BLaER1 treated with 17β-estradiol and CSF1 and Interleukin-3, amounts not matched to agents 10 nM and 100 nM (cell line): Measurements from ENCODE around the gene SLC25A11.

ENCODE experiments used
- H3K27ac ChIP-seq, 11 experiments: shearing (Covaris generic); formaldehyde crosslinking; 2 replicates each; pipeline ENCODE4 v1.8.1; 2022
- H3K27me3 ChIP-seq, 11 experiments: shearing (Covaris generic); formaldehyde crosslinking; 2 replicates each; pipeline ENCODE4 v1.8.1; 2022
- H3K36me3 ChIP-seq, 11 experiments: shearing (Covaris generic); formaldehyde crosslinking; 2 replicates each; pipeline ENCODE4 v1.8.1; 2022
- H3K4me1 ChIP-seq, 10 experiments: shearing (Covaris generic); formaldehyde crosslinking; 2 replicates each; pipeline ENCODE4 v1.8.1; 2022
- H3K4me2 ChIP-seq, 11 experiments: shearing (Covaris generic); formaldehyde crosslinking; 2 replicates each; pipeline ENCODE4 v1.8.1; 2022
- H3K4me3 ChIP-seq, 10 experiments: shearing (Covaris generic); formaldehyde crosslinking; 2 replicates each; pipeline ENCODE4 v1.8.1; 2022
- H3K9ac ChIP-seq, 11 experiments: shearing (Covaris generic); formaldehyde crosslinking; 2 replicates each; pipeline ENCODE4 v1.8.1; 2022
- H3K9me3 ChIP-seq, 11 experiments: shearing (Covaris generic); formaldehyde crosslinking; replicated peaks in 1 of 11; 2 replicates each; pipeline ENCODE4 v1.8.1; 2022
- H4K20me1 ChIP-seq, 11 experiments: shearing (Covaris generic); formaldehyde crosslinking; 2 replicates each; pipeline ENCODE4 v1.8.1; 2022
- Cebpa-rat ChIP-seq, 11 experiments: shearing (Covaris generic); IDR thresholded peaks; 2 replicates each; pipeline ENCODE4 v1.8.1; 2022

SLC25A11 gene

GRCh38 chr17:4956493-4957061 is 16.7 kb upstream of the SLC25A11 start:
- H3K27me3 ChIP-seq = no peaks in the 10 kb centered on the region
- no peak for TF ChIP-seq Cebpa-rat (IDR thresholded peaks at IDR 0.05)
- peaks cover 32 to 74% (median 57%) of the 10 kb centered on the region in 10 experiments for H3K4me1 ChIP-seq
- H3K9me3 ChIP-seq = no peaks in the 10 kb centered on the region
- no peak overlapping the region for H3K4me3 ChIP-seq
- peaks cover 19 to 47% (median 38%) of the 10 kb centered on the region in 11 experiments for H3K36me3 ChIP-seq
- H3K4me2 ChIP-seq = peak overlapping the region in 2 of 11 experiments; percentile 6 to 21; a peak in 2 of 22 replicates
- no peak overlapping the region for H3K27ac ChIP-seq
- no peak overlapping the region for H3K9ac ChIP-seq
- H4K20me1 ChIP-seq = no peaks in the 10 kb centered on the region

- Histone ChIP-seq H3K27me3 (no peaks in the 10 kb centered on the region), H4K20me1 (no peaks in the 10 kb centered on the region), H3K9me3 (no peaks in the 10 kb centered on the region), H3K9ac (no peak overlapping the region), H3K4me2 (no peak overlapping the region), H3K27ac (no peak overlapping the region), H3K36me3 (peaks cover 11 to 39% (median 26%) of the 10 kb centered on the region in 11 experiments), H3K4me3 (no peak overlapping the region), H3K4me1 (peaks cover 43 to 80% (median 61%) of the 10 kb centered on the region in 10 experiments)
- TF ChIP-seq Cebpa-rat (IDR thresholded peaks at IDR 0.05) = no peak
Observed at GRCh38 chr17:4955091-4955490, 15.2 kb upstream of the SLC25A11 start.

DNA sequence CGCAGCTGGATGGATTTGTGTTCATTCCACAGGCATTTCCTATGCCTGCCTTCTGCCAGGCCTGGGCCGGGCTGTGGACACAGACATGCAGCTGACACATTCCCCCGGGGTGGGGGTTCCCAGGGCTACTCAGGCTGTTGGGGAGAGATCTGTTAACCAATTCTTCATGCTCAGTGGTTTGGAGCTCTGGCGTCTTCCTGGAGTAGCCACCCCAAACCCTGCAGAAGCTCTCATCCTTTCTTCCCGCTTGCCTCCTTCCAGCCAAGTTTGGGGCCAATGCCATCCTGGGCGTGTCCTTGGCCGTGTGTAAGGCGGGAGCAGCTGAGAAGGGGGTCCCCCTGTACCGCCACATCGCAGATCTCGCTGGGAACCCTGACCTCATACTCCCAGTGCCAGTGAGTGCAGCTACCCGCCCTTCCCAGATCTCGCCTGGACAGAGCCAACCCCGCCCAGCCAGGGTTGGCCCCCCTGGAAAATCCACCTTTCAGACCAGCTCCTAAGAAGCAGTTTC is 13.7 kb upstream of the SLC25A11 start:
- peak overlapping the region in 4 of 11 experiments; percentile 13 to 47 (median 24); a peak in 10 of 22 replicates for H3K9ac ChIP-seq

GRCh38 chr17:4951486-4951885 is 11.6 kb upstream of the SLC25A11 start:
- Histone ChIP-seq H3K4me1 (peaks cover 39 to 48% (median 46%) of the 10 kb centered on the region in 10 experiments), H3K4me3 (peak overlapping the region in 9 of 10 experiments; percentile 56 to 100 (median 95); a peak in 17 of 20 replicates), H3K27me3 (no peaks in the 10 kb centered on the region), H4K20me1 (peaks cover 7 to 18% (median 16%) of the 10 kb centered on the region in 11 experiments), H3K36me3 (peaks cover 7 to 22% (median 13%) of the 10 kb centered on the region in 11 experiments), H3K27ac (peak overlapping the region in 10 of 11 experiments; percentile 93 to 99 (median 98); a peak in 18 of 22 replicates), H3K4me2 (peak overlapping the region; percentile 92 to 100 (median 98)), H3K9ac (peak overlapping the region; percentile 85 to 100 (median 99); a peak in 20 of 22 replicates), H3K9me3 (no peaks in the 10 kb centered on the region)
- no peak for TF ChIP-seq Cebpa-rat (IDR thresholded peaks at IDR 0.05)

More for the DNA sequence above, 13.7 kb upstream of the SLC25A11 start:
- Histone ChIP-seq H3K36me3 (peaks cover 0 to 23% (median 13%) of the 10 kb centered on the region in 11 experiments; a peak in 14 of 22 replicates), H3K9me3 (no peaks in the 10 kb centered on the region), H3K4me2 (peak overlapping the region; percentile 47 to 100 (median 75)), H4K20me1 (no peaks in the 10 kb centered on the region), H3K27me3 (no peaks in the 10 kb centered on the region), H3K4me3 (no peak overlapping the region), H3K27ac (peak overlapping the region in 7 of 11 experiments; percentile 2 to 55 (median 20); a peak in 7 of 22 replicates), H3K4me1 (peaks cover 41 to 65% (median 51%) of the 10 kb centered on the region in 10 experiments)
- TF ChIP-seq Cebpa-rat (IDR thresholded peaks at IDR 0.05) = no peak

DNA sequence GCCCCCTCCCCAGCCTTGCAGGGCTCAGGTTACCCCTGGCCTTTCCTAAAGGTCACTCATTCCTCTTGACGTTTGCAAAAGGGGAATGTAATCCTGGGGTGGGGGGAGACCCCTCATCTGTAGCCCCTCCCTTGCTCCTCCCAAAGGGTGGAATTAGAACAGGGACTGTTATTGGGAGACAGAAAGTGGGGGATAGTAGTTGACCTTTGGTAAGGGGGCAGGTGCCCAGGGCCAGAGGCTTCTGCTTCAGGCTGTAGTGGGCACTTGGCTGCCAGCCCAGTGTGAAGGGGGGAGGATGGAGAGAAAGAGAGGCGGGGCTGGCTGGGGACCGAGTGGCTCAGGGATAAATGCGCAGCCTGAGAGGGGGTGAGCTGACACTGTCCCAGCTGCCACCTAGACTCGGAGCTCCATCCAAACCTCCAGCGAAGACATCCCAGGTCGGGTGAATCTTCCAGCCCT is 10.9 kb upstream of the SLC25A11 start, which contains the start of gene ENO3:
Gene ENO3, plus strand, starts transcription at position 374 of the 459 bp plus-strand sequence. CDS start 711 bp downstream, outside the sequence.
- Histone ChIP-seq H3K4me1 (peaks cover 41 to 54% (median 51%) of the 10 kb centered on the region in 10 experiments), H3K27me3 (no peaks in the 10 kb centered on the region), H3K9ac (peak within 1 kb of the TSS; percentile 85 to 100 (median 99)), H3K36me3 (peaks cover 14 to 28% (median 20%) of the 10 kb centered on the region in 11 experiments), H4K20me1 (peaks cover 14 to 25% (median 23%) of the 10 kb centered on the region in 11 experiments), H3K4me3 (peak within 1 kb of the TSS; percentile 56 to 100 (median 97)), H3K9me3 (no peaks in the 10 kb centered on the region), H3K4me2 (peak within 1 kb of the TSS; percentile 92 to 100 (median 98)), H3K27ac (peak within 1 kb of the TSS; percentile 91 to 99 (median 98))
- TF ChIP-seq Cebpa-rat (IDR thresholded peaks at IDR 0.05) = no peak

DNA sequence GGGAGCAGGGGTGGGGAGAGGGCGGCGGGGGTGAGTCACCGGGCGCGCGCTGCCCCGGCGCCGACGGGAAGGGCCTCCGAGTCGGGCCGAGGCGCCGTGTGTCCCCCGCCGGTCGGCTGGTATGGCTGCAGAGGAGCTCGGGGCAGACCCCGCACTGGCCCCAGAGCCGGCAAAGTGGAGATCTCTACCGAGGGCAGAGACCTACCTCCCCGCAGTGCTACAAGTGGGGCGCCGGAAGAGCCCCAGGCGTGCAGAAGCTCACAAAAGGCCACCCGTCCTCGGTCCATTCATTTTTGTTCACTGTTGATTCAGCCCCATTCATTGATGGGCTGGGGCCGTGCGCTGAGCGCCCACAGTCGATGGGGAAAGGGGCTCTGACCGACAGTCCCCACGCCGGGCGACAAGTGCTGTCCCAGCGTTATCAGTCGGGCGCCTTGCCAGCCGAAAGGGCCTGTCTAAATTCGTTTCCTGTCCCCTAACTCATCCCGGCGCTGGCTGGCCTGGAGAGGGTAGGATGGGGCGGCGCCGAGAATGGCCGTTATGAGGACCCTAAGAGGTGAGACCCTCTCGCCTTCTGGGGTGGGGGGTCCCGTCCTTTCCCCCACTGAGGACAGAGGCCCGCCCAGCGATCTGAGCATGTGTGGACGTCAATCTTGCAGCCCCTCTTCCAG is 10.4 kb upstream of the SLC25A11 start:
- Histone ChIP-seq H3K27me3 (no peaks in the 10 kb centered on the region), H3K4me3 (peak overlapping the region; percentile 56 to 100 (median 97)), H3K9me3 (no peaks in the 10 kb centered on the region), H3K9ac (peak overlapping the region; percentile 85 to 100 (median 99)), H4K20me1 (peaks cover 20 to 31% (median 29%) of the 10 kb centered on the region in 11 experiments), H3K36me3 (peaks cover 19 to 31% (median 25%) of the 10 kb centered on the region in 11 experiments), H3K27ac (peak overlapping the region; percentile 91 to 99 (median 98)), H3K4me2 (peak overlapping the region; percentile 92 to 100 (median 98)), H3K4me1 (peaks cover 46 to 60% (median 56%) of the 10 kb centered on the region in 10 experiments)
- TF ChIP-seq Cebpa-rat (IDR thresholded peaks at IDR 0.05) = no peak

DNA sequence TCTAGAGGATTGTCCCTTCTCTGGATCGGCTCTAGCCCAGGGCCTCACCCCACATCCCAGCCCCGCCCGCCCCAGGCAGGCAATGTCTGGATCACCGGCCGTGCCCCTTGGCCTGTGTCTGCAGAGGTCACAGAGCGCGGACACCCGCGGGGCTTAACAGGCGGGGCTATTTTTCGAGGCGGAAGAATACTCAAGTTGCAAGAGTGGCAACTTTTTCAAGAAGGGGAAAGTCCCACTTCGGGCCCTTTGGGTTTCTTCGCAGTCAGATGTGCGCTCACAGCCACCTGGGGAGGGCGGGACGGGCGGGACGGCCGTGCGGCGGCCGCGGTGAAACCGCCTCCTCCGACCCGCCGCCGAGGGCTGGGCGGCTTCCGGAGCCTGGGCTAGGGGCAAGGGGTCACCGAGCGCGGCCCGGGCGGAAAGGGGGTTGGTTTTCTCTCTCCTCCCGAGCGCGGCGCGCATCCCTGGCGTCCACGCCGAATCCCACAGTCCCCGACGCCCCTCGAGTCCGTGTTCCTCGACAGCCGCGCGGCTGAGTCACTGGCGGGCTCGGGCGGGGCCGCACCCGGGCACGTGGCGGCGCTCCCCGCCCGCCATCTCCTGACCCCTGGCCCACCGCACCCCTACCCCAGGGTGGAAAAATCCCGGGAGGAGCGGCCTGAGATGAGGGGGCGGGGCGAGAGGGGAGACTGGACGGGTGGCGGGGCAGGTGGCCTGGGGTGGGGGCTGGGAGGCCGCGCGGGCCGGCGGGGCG is 9.7 kb upstream of the SLC25A11 start:
- H3K4me1 ChIP-seq = peaks cover 52 to 67% (median 63%) of the 10 kb centered on the region in 10 experiments
- H3K9me3 ChIP-seq = no peaks in the 10 kb centered on the region
- H3K4me3 ChIP-seq = peak overlapping the region; percentile 85 to 100 (median 98)
- TF ChIP-seq Cebpa-rat (IDR thresholded peaks at IDR 0.05) = no peak
- H3K4me2 ChIP-seq = peak overlapping the region; percentile 79 to 100 (median 98)
- peak overlapping the region; percentile 85 to 100 (median 99) for H3K9ac ChIP-seq
- H3K27me3 ChIP-seq = no peaks in the 10 kb centered on the region
- H3K27ac ChIP-seq = peak overlapping the region; percentile 91 to 99 (median 98)
- H4K20me1 ChIP-seq = peaks cover 27 to 38% (median 36%) of the 10 kb centered on the region in 11 experiments
- peaks cover 26 to 34% (median 32%) of the 10 kb centered on the region in 11 experiments for H3K36me3 ChIP-seq

DNA sequence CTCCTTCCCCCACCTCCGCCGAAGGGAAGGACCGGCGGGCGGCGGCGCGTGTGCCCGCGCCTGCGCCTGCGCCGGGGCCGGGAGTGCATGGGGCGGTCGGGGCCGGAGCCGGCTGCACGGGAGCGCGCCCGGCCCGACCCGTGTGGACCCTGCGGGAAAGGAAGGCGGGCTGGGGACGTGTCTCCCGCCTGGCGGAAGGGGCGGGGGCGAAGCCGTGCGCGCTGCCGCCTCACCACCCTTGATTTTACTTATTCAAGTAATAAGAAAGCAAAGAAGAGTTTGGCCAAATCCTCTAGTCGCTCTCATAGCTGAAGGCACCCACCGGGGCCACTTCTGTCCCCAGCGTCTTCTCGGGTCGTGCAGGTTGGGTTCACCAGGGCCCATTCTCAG is 9.1 kb upstream of the SLC25A11 start:
- TF ChIP-seq Cebpa-rat (IDR thresholded peaks at IDR 0.05) = peak in 1 of 11 experiments; percentile 7; a peak in 2 of 22 replicates
- H3K9me3 ChIP-seq = no peaks in the 10 kb centered on the region
- peak overlapping the region; percentile 91 to 99 (median 98) for H3K27ac ChIP-seq
- peak overlapping the region; percentile 85 to 100 (median 98) for H3K4me3 ChIP-seq
- peaks cover 55 to 69% (median 65%) of the 10 kb centered on the region in 10 experiments for H3K4me1 ChIP-seq
- H3K4me2 ChIP-seq = peak overlapping the region; percentile 79 to 100 (median 98)
- peaks cover 31 to 40% (median 38%) of the 10 kb centered on the region in 11 experiments for H3K36me3 ChIP-seq
- no peaks in the 10 kb centered on the region for H3K27me3 ChIP-seq
- peaks cover 33 to 44% (median 41%) of the 10 kb centered on the region in 11 experiments for H4K20me1 ChIP-seq
- peak overlapping the region; percentile 85 to 100 (median 99) for H3K9ac ChIP-seq
